ENCODE data around the gene MAML3.

The MAML3 gene

GRCh38 chr4:139876337-139876941, 277.5 kb downstream of the MAML3 start:
- DNase-seq = no peak
- intact Hi-C loops (cut with DNase I; ENCODE audit: low total_unique reads) = no loop called here

GRCh38 chr4:139875411-139875825, 278.6 kb downstream of the MAML3 start:
- no peaks in the 10 kb centered on the region for H3K27me3 ChIP-seq
- intact Hi-C loops (cut with DNase I; ENCODE audit: low total_unique reads) = no loop called here
- H3K4me3 ChIP-seq = no peak overlapping the region
- peaks cover 0 to 14% (median 9%) of the 10 kb centered on the region in 4 donors for H3K4me1 ChIP-seq
- no peaks in the 10 kb centered on the region for H3K36me3 ChIP-seq
- DNase-seq = no peak
- H3K27ac ChIP-seq = no peak overlapping the region
- TF ChIP-seq CTCF (IDR thresholded peaks at IDR 0.05) = no peak
- H3K9me3 ChIP-seq = no peaks in the 10 kb centered on the region

More at GRCh38 chr4:139876337-139876941, 277.5 kb downstream of the MAML3 start:
- Histone ChIP-seq H3K36me3 (no peaks in the 10 kb centered on the region), H3K27me3 (no peaks in the 10 kb centered on the region), H3K4me3 (no peak overlapping the region), H3K9me3 (no peaks in the 10 kb centered on the region), H3K27ac (no peak overlapping the region), H3K4me1 (peaks cover 0 to 18% (median 9%) of the 10 kb centered on the region in 4 donors)
- no peak for TF ChIP-seq CTCF (IDR thresholded peaks at IDR 0.05)

- peaks cover 0 to 13% (median 5%) of the 10 kb centered on the region in 4 donors for H3K4me1 ChIP-seq
- intact Hi-C loops (cut with DNase I; ENCODE audit: low total_unique reads) = no loop called here
- no peaks in the 10 kb centered on the region for H3K36me3 ChIP-seq
- no peak overlapping the region for H3K4me3 ChIP-seq
- DNase-seq = no peak
- TF ChIP-seq CTCF (IDR thresholded peaks at IDR 0.05) = no peak
- H3K27me3 ChIP-seq = no peaks in the 10 kb centered on the region
- H3K9me3 ChIP-seq = no peaks in the 10 kb centered on the region
- H3K27ac ChIP-seq = no peak overlapping the region
These were observed 280.7 kb downstream of the MAML3 start for GRCh38 chr4:139873111-139873860.

- Histone ChIP-seq H3K9me3 (no peaks in the 10 kb centered on the region), H3K27me3 (no peaks in the 10 kb centered on the region), H3K36me3 (no peaks in the 10 kb centered on the region), H3K4me3 (no peak overlapping the region), H3K4me1 (peaks cover 0 to 13% (median 5%) of the 10 kb centered on the region in 4 donors), H3K27ac (no peak overlapping the region)
- TF ChIP-seq CTCF (IDR thresholded peaks at IDR 0.05) = no peak
- no peak for DNase-seq
- intact Hi-C loops (cut with DNase I; ENCODE audit: low total_unique reads) = no loop called here
These were observed 281.7 kb downstream of the MAML3 start for GRCh38 chr4:139872274-139872673.

- no peaks in the 10 kb centered on the region for H3K4me1 ChIP-seq
- no peak for TF ChIP-seq CTCF (IDR thresholded peaks at IDR 0.05)
- no peak overlapping the region for H3K4me3 ChIP-seq
- H3K36me3 ChIP-seq = no peaks in the 10 kb centered on the region
- H3K9me3 ChIP-seq = no peaks in the 10 kb centered on the region
- no peak overlapping the region for H3K27ac ChIP-seq
- DNase-seq = no peak
- intact Hi-C loops (cut with DNase I; ENCODE audit: low total_unique reads) = no loop called here
- H3K27me3 ChIP-seq = no peaks in the 10 kb centered on the region
These were observed 284.2 kb downstream of the MAML3 start for GRCh38 chr4:139869810-139870209.

Data from tibial artery (tissue), 4 donors.